ENCODE results near the gene CYGB. TPM values are rescaled to one million over a fixed set of nuclear protein-coding genes. Genes with fewer than 3 reads are reported as not detected.

Gene CYGB
- polyA plus RNA-seq, 1 donor (not counting 4 experiments of a cell fraction or from before 2014, with no cell fraction given): 10.3 TPM

- peak overlapping the region; percentile 21 for H2AFZ ChIP-seq (ENCODE audit: control insufficient read depth, low read length)
- H3K27me3 ChIP-seq (ENCODE audit: control insufficient read depth, extremely low read depth, insufficient read depth, low read length): peaks cover 18% of the 10 kb centered on the region
- DNase-seq (ENCODE audit: low read depth, low spot score) (no peak), FAIRE-seq (peak; percentile 59)
- H3K27ac ChIP-seq (ENCODE audit: control insufficient read depth, insufficient read depth, low read length): no peak overlapping the region
- H3K4me3 ChIP-seq (ENCODE audit: control insufficient read depth in 2 of 3, extremely low read depth in 1 of 3, insufficient read depth in 2 of 3, low read depth in 1 of 3, low read length in 3 of 3): no peak overlapping the region
- H3K9me3 ChIP-seq (ENCODE audit: control insufficient read depth, low read depth, low read length): no peaks in the 10 kb centered on the region
- H3K4me1 ChIP-seq (ENCODE audit: control insufficient read depth, extremely low read depth, insufficient read depth, low read length): peaks cover 6% of the 10 kb centered on the region
- H3K9me1 ChIP-seq (ENCODE audit: control insufficient read depth, extremely low read depth, insufficient read depth, low read length): no peaks in the 10 kb centered on the region
- H3K4me2 ChIP-seq (ENCODE audit: control insufficient read depth, extremely low read depth, insufficient read depth, low read depth, low read length): no peak overlapping the region
- no peaks in the 10 kb centered on the region for H4K20me1 ChIP-seq (ENCODE audit: control insufficient read depth, extremely low read depth, insufficient read depth, low read length)
- TF ChIP-seq EZH2 (IDR thresholded peaks at IDR 0.05; ENCODE audit: low read length): no peak
- TF ChIP-seq, protein P1, sequence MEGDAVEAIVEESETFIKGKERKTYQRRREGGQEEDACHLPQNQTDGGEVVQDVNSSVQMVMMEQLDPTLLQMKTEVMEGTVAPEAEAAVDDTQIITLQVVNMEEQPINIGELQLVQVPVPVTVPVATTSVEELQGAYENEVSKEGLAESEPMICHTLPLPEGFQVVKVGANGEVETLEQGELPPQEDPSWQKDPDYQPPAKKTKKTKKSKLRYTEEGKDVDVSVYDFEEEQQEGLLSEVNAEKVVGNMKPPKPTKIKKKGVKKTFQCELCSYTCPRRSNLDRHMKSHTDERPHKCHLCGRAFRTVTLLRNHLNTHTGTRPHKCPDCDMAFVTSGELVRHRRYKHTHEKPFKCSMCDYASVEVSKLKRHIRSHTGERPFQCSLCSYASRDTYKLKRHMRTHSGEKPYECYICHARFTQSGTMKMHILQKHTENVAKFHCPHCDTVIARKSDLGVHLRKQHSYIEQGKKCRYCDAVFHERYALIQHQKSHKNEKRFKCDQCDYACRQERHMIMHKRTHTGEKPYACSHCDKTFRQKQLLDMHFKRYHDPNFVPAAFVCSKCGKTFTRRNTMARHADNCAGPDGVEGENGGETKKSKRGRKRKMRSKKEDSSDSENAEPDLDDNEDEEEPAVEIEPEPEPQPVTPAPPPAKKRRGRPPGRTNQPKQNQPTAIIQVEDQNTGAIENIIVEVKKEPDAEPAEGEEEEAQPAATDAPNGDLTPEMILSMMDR (optimal IDR thresholded peaks at IDR 0.05 in 1 of 3, IDR thresholded peaks at IDR 0.05 in 1 of 3, conservative IDR thresholded peaks at IDR 0.05 in 1 of 3; ENCODE audit: extremely low read depth in 1 of 3, insufficient read depth in 2 of 3, low read length in 3 of 3): peak; percentile 89 to 97 (median 93)
- H3K36me3 ChIP-seq (ENCODE audit: control insufficient read depth in 2 of 2, extremely low read depth in 1 of 2, insufficient read depth in 2 of 2, low read length in 2 of 2): no peaks in the 10 kb centered on the region
- dilution Hi-C loops (cut with MboI; ENCODE audit: extremely low pct_ligation_motif_present, low sequenced_read_pairs): no loop called here
- no peaks in the 10 kb centered on the region for H3K79me2 ChIP-seq (ENCODE audit: control insufficient read depth, insufficient read depth, low read length)
- no peak overlapping the region for H3K9ac ChIP-seq (ENCODE audit: control insufficient read depth, extremely low read depth, insufficient read depth, low read length)
Observed at GRCh38 chr17:76506408-76507345, 30.8 kb downstream of the CYGB start.

GRCh38 chr17:76504117-76504516, 33.4 kb downstream of the CYGB start:
- peaks cover 19% of the 10 kb centered on the region for H3K4me1 ChIP-seq (ENCODE audit: control insufficient read depth, extremely low read depth, insufficient read depth, low read length)
- H3K27ac ChIP-seq (ENCODE audit: control insufficient read depth, insufficient read depth, low read length): no peak overlapping the region
- H3K9me3 ChIP-seq (ENCODE audit: control insufficient read depth, low read depth, low read length): no peaks in the 10 kb centered on the region
- no peaks in the 10 kb centered on the region for H3K36me3 ChIP-seq (ENCODE audit: control insufficient read depth in 2 of 2, extremely low read depth in 1 of 2, insufficient read depth in 2 of 2, low read length in 2 of 2)
- H3K4me3 ChIP-seq (ENCODE audit: control insufficient read depth in 2 of 3, extremely low read depth in 1 of 3, insufficient read depth in 2 of 3, low read depth in 1 of 3, low read length in 3 of 3): no peak overlapping the region
- peaks cover 18% of the 10 kb centered on the region for H3K27me3 ChIP-seq (ENCODE audit: control insufficient read depth, extremely low read depth, insufficient read depth, low read length)
- dilution Hi-C loops (cut with MboI; ENCODE audit: extremely low pct_ligation_motif_present, low sequenced_read_pairs): no loop called here
- H2AFZ ChIP-seq (ENCODE audit: control insufficient read depth, low read length): no peak overlapping the region
- no peak overlapping the region for H3K9ac ChIP-seq (ENCODE audit: control insufficient read depth, extremely low read depth, insufficient read depth, low read length)
- FAIRE-seq (no peak), DNase-seq (ENCODE audit: low read depth, low spot score) (no peak)
- H3K79me2 ChIP-seq (ENCODE audit: control insufficient read depth, insufficient read depth, low read length): peaks cover 21% of the 10 kb centered on the region
- H4K20me1 ChIP-seq (ENCODE audit: control insufficient read depth, extremely low read depth, insufficient read depth, low read length): no peaks in the 10 kb centered on the region
- no peaks in the 10 kb centered on the region for H3K9me1 ChIP-seq (ENCODE audit: control insufficient read depth, extremely low read depth, insufficient read depth, low read length)
- H3K4me2 ChIP-seq (ENCODE audit: control insufficient read depth, extremely low read depth, insufficient read depth, low read depth, low read length): no peak overlapping the region
- no peak for TF ChIP-seq EZH2 (IDR thresholded peaks at IDR 0.05; ENCODE audit: low read length)
- TF ChIP-seq, protein P1 (optimal IDR thresholded peaks at IDR 0.05 in 1 of 3, IDR thresholded peaks at IDR 0.05 in 1 of 3, conservative IDR thresholded peaks at IDR 0.05 in 1 of 3; ENCODE audit: extremely low read depth in 1 of 3, insufficient read depth in 2 of 3, low read length in 3 of 3): no peak
